IMR-90 (cell line): ENCODE data around the gene CPB1. TPM values are rescaled to one million over a fixed set of nuclear protein-coding genes. Genes with fewer than 3 reads are reported as not detected.

Experiments
- ATAC-seq: fragments of 200-7000 bp; cut with Tn5 transposase; 2 replicates; pipeline ENCODE4 v1.9.1; 2020; ENCODE audit warnings: low read depth, mild to moderate bottlenecking, moderate library complexity
- BruUV-seq: library from RNA; stranded (reverse); fragments of 400-500 nt; replicated peaks from 2 replicates; lab custom pipeline; 2021; lab: Mats Ljungman, UMichigan
- CTCF ChIA-PET: fragments of 300-600 bp; formaldehyde crosslinking; extraction: SDS; loops from one replicate; lab custom pipeline; 2021; ENCODE audit warnings: antibody characterized with exemption; lab: Yijun Ruan, JAX
- POLR2A ChIA-PET: fragments of 300-600 bp; sonication (Branson Sonifier 250); formaldehyde crosslinking; loops from one replicate; lab custom pipeline; 2022; ENCODE audit warnings: antibody characterized with exemption; ENCODE audit not compliant: unreplicated experiment; lab: Charles Lee
- DNase-seq: peaks from one replicate; pipeline ENCODE4 v3.0.0; 2013
- H2AFZ ChIP-seq: replicated peaks from 2 replicates; pipeline ENCODE3; 2013; ENCODE audit warnings: low read length, mild to moderate bottlenecking; ENCODE audit not compliant: poor library complexity
- H2AK5ac ChIP-seq: 2 replicates; pipeline ENCODE4 v1.6.1; 2013; ENCODE audit warnings: low read depth, low read length, inconsistent platforms
- H2AK9ac ChIP-seq: replicated peaks from 2 replicates; pipeline ENCODE3; 2013; ENCODE audit warnings: mild to moderate bottlenecking, low read depth, low read length, moderate library complexity; ENCODE audit not compliant: poor library complexity
- H2BK120ac ChIP-seq: 2 replicates; pipeline ENCODE4 v1.6.1; 2013; ENCODE audit warnings: low read depth, low read length, inconsistent platforms
- H2BK15ac ChIP-seq: 3 replicates; pipeline ENCODE4 v1.6.1; 2013; ENCODE audit warnings: low read depth, low read length, inconsistent platforms
- H2BK20ac ChIP-seq: 2 replicates; pipeline ENCODE4 v1.6.1; 2013; ENCODE audit warnings: low read depth, mild to moderate bottlenecking, inconsistent platforms, low read length, moderate library complexity
- H2BK5ac ChIP-seq: 2 replicates; pipeline ENCODE4 v1.6.1; 2013; ENCODE audit warnings: mild to moderate bottlenecking, low read depth, low read length, inconsistent platforms; ENCODE audit not compliant: poor library complexity, severe bottlenecking
- H3K14ac ChIP-seq: replicated peaks from 2 replicates; pipeline ENCODE4 v1.6.1; 2013; ENCODE audit warnings: low read depth, low read length, inconsistent platforms
- H3K18ac ChIP-seq: 2 replicates; pipeline ENCODE4 v1.6.1; 2013; ENCODE audit warnings: low read depth, low read length, control low read depth
- H3K23ac ChIP-seq: 2 replicates; pipeline ENCODE4 v1.6.1; 2013; ENCODE audit warnings: low read depth, low read length, inconsistent platforms
- H3K27ac ChIP-seq: 2 replicates; pipeline ENCODE4 v1.5.1; 2013; ENCODE audit warnings: mild to moderate bottlenecking, control low read depth, low read length; ENCODE audit not compliant: insufficient read depth
- H3K27me3 ChIP-seq: 2 replicates; pipeline ENCODE4 v1.6.1; 2013; ENCODE audit warnings: low read length; ENCODE audit not compliant: control insufficient read depth, insufficient read depth
- H3K36me3 ChIP-seq: 2 replicates; pipeline ENCODE4 v1.6.1; 2013; ENCODE audit warnings: low read length, mixed read lengths; ENCODE audit not compliant: control insufficient read depth, insufficient read depth
- H3K4ac ChIP-seq: 2 replicates; pipeline ENCODE4 v1.6.1; 2013; ENCODE audit warnings: low read depth, low read length, inconsistent platforms
- H3K4me1 ChIP-seq: 2 replicates; pipeline ENCODE4 v1.6.1; 2013; ENCODE audit warnings: low read length, mixed read lengths; ENCODE audit not compliant: control insufficient read depth, insufficient read depth
- H3K4me2 ChIP-seq: 2 replicates; pipeline ENCODE4 v1.6.1; 2013; ENCODE audit warnings: low read depth, mild to moderate bottlenecking, control low read depth, low read length, moderate library complexity
- H3K4me3 ChIP-seq: 2 replicates; pipeline ENCODE4 v1.5.1; 2013; ENCODE audit warnings: low read depth, mild to moderate bottlenecking, control low read depth, low read length, moderate library complexity; ENCODE audit not compliant: insufficient read depth
- H3K56ac ChIP-seq: 2 replicates; pipeline ENCODE4 v1.6.1; 2013; ENCODE audit warnings: low read length, inconsistent platforms; ENCODE audit not compliant: insufficient read depth; ENCODE audit errors: extremely low read depth
- H3K79me1 ChIP-seq, 2 experiments: 2 replicates each; pipeline ENCODE4 v1.6.1; 2013; ENCODE audit warnings: low read length in 2 of 2, inconsistent platforms in 1 of 2, low read depth in 1 of 2
- H3K9ac ChIP-seq: 2 replicates; pipeline ENCODE4 v1.6.1; 2013; ENCODE audit warnings: low read depth, low read length, control low read depth
- H3K9me1 ChIP-seq: 2 replicates; pipeline ENCODE4 v1.6.1; 2013; ENCODE audit warnings: low read length, inconsistent platforms; ENCODE audit not compliant: insufficient read depth
- H3K9me3 ChIP-seq: 2 replicates; pipeline ENCODE4 v1.6.1; 2013; ENCODE audit warnings: low read length; ENCODE audit not compliant: control insufficient read depth, insufficient read depth
- H4K20me1 ChIP-seq: 2 replicates; pipeline ENCODE4 v1.6.1; 2013; ENCODE audit warnings: low read length, inconsistent platforms; ENCODE audit not compliant: insufficient read depth
- H4K5ac ChIP-seq: 2 replicates; pipeline ENCODE4 v1.6.1; 2013; ENCODE audit warnings: mild to moderate bottlenecking, low read depth, low read length, control low read depth
- H4K8ac ChIP-seq, 2 experiments: 2 replicates each; pipeline ENCODE4 v1.6.1; 2013; ENCODE audit warnings: low read depth in 2 of 2, low read length in 2 of 2, control low read depth in 1 of 2, inconsistent platforms in 1 of 2
- H4K91ac ChIP-seq: 2 replicates; pipeline ENCODE4 v1.6.1; 2013; ENCODE audit warnings: low read depth, low read length, inconsistent platforms; ENCODE audit not compliant: insufficient read depth
- BHLHE40 ChIP-seq: fragments of 150-350 bp; IDR thresholded peaks from 2 replicates; pipeline ENCODE4 v1.6.1; 2016; ENCODE audit warnings: mild to moderate bottlenecking, low read depth, low read length
- CEBPB ChIP-seq: IDR thresholded peaks from 2 replicates; pipeline ENCODE4 v1.6.1; 2012; ENCODE audit warnings: low read depth, low read length, improper control_type of control experiment
- CHD1 ChIP-seq: IDR thresholded peaks from 2 replicates; pipeline ENCODE4 v1.6.1; 2012; ENCODE audit warnings: low read depth, low read length, improper control_type of control experiment
- ELK1 ChIP-seq: fragments of 150-350 bp; IDR thresholded peaks from 2 replicates; pipeline ENCODE4 v1.6.1; 2016; ENCODE audit warnings: low read depth, mild to moderate bottlenecking, low read length, moderate library complexity, borderline replicate concordance
- FOS ChIP-seq: fragments of 150-350 bp; IDR thresholded peaks from 2 replicates; pipeline ENCODE4 v1.6.1; 2016; ENCODE audit warnings: low read depth, low read length
- MAFK ChIP-seq: IDR thresholded peaks from 2 replicates; pipeline ENCODE4 v1.6.1; 2012; ENCODE audit warnings: low read depth, low read length, improper control_type of control experiment
- MAZ ChIP-seq: IDR thresholded peaks from 2 replicates; pipeline ENCODE4 v1.6.1; 2012; ENCODE audit warnings: low read depth, mild to moderate bottlenecking, low read length, improper control_type of control experiment, moderate library complexity, borderline replicate concordance
- MXI1 ChIP-seq: IDR thresholded peaks from 2 replicates; pipeline ENCODE4 v1.6.1; 2012; ENCODE audit warnings: low read depth, mild to moderate bottlenecking, low read length, moderate library complexity, borderline replicate concordance
- NFE2L2 ChIP-seq: fragments of 150-350 bp; IDR thresholded peaks from 2 replicates; pipeline ENCODE4 v1.6.1; 2016; ENCODE audit warnings: low read depth, mild to moderate bottlenecking, low read length
- POLR2A ChIP-seq: IDR thresholded peaks from 2 replicates; pipeline ENCODE4 v1.6.1; 2012; ENCODE audit warnings: mild to moderate bottlenecking, low read depth, low read length
- RAD21 ChIP-seq: IDR thresholded peaks from 2 replicates; pipeline ENCODE4 v1.6.1; 2012; ENCODE audit warnings: low read length, improper control_type of control experiment
- RCOR1 ChIP-seq: IDR thresholded peaks from 2 replicates; pipeline ENCODE4 v1.6.1; 2012; ENCODE audit warnings: mild to moderate bottlenecking, low read length, improper control_type of control experiment; ENCODE audit not compliant: insufficient replicate concordance
- RFX5 ChIP-seq: IDR thresholded peaks from 2 replicates; pipeline ENCODE4 v1.8.0; 2012; ENCODE audit warnings: low read depth, mild to moderate bottlenecking, low read length, moderate library complexity
- SMC3 ChIP-seq: fragments of 150-350 bp; IDR thresholded peaks from 2 replicates; pipeline ENCODE4 v1.6.1; 2016; ENCODE audit warnings: low read depth, mild to moderate bottlenecking, antibody characterized with exemption, low read length, moderate library complexity
- USF2 ChIP-seq: fragments of 150-350 bp; IDR thresholded peaks from 2 replicates; pipeline ENCODE4 v1.6.1; 2017; ENCODE audit warnings: mild to moderate bottlenecking, antibody characterized with exemption, low read length, low read depth
- WGBS, 2 experiments: methylation state at CpG; one replicate each; pipeline versions ENCODE4 v1.1.5 to v1.1.7; 2013; ENCODE audit warnings: missing lambda C conversion rate in 2 of 2; ENCODE audit not compliant: insufficient read length in 1 of 2; ENCODE audit errors: extremely low coverage in 2 of 2; 5-methylcytosine and 5-hydroxymethylcytosine counted together
- dilution Hi-C: fragments of 300-500 bp; cut with HindIII; formaldehyde crosslinking; loops from one replicate; pipeline ENCODE4 v1.14.3; 2018; ENCODE audit warnings: low sequenced_read_pairs; ENCODE audit not compliant: unreplicated experiment
- in situ Hi-C: fragments of 300-500 bp; cut with MboI; formaldehyde crosslinking; loops from 3 replicates; pipeline ENCODE4 v1.14.3; 2019; ENCODE audit warnings: low sequenced_read_pairs, inconsistent platforms, mixed read lengths
- intact Hi-C: fragments of 100-400 bp; cut with micrococcal nuclease; formaldehyde crosslinking; loops from 2 replicates; pipeline ENCODE4 v1.10.0; 2022
- polyA plus RNA-seq, 3 experiments: library from polyadenylated mRNA; depleted of rRNA; stranded (reverse); fragments of >200 nt; gene quantifications; 2 replicates each; pipeline ENCODE4 v1.2.3, GENCODE V29; 2012; ENCODE audit warnings: low replicate concordance in 1 of 3
- total RNA-seq: library from RNA; depleted of rRNA; stranded (reverse); fragments of >200 nt; gene quantifications from 2 replicates; pipeline ENCODE4 v1.2.3, GENCODE V29; 2012
- TF ChIP-seq, protein P1 (sequence below): conservative IDR thresholded peaks from 2 replicates; pipeline ENCODE4 v1.5.1; 2012; ENCODE audit warnings: mild to moderate bottlenecking, low read depth, low read length, improper control_type of control experiment

Gene CPB1
- total and polyA plus RNA-seq, 2 of the 4 experiments (the other 2 are of a cell fraction): not detected

GRCh38 chr3:148840451-148840850, 12.8 kb downstream of the CPB1 start:
- Histone ChIP-seq H3K27ac (no peak overlapping the region), H4K91ac (no peak overlapping the region), H3K79me1 (no peaks in the 10 kb centered on the region), H3K9me3 (no peaks in the 10 kb centered on the region), H4K20me1 (no peaks in the 10 kb centered on the region), H3K27me3 (peaks cover 3% of the 10 kb centered on the region; the same call in 1 of the 2 replicates), H3K18ac (no peak overlapping the region), H3K14ac (no peak overlapping the region), H2BK120ac (no peak overlapping the region), H3K4ac (no peak overlapping the region), H2BK15ac (no peak overlapping the region), H2AK5ac (no peak overlapping the region), H3K9me1 (no peaks in the 10 kb centered on the region; the same call in 1 of the 2 replicates), H3K56ac (no peak overlapping the region), H3K4me1 (no peaks in the 10 kb centered on the region), H3K9ac (no peak overlapping the region), H2AK9ac (no peak overlapping the region), H3K4me3 (no peak overlapping the region), H3K36me3 (no peaks in the 10 kb centered on the region), H2BK5ac (no peak overlapping the region), H4K8ac (no peak overlapping the region), H4K5ac (no peak overlapping the region), H3K4me2 (no peak overlapping the region), H3K23ac (no peak overlapping the region), H2BK20ac (no peak overlapping the region), H2AFZ (no peak overlapping the region)
- WGBS, 2 experiments: 60% methylated on average over 1 of the region's 4 CpGs; no CpG with 5 or more reads in 1 of the 2 experiments
- dilution Hi-C loops: no loop called here
- intact Hi-C loops: no loop called here
- in situ Hi-C loops: no loop called here
- DNase-seq: no peak
- no TSS peak for BruUV-seq
- CTCF ChIA-PET: no interaction called here
- ATAC-seq: no peak
- POLR2A ChIA-PET: no interaction called here
- TF ChIP-seq SMC3 (no peak), NFE2L2 (no peak), BHLHE40 (no peak), POLR2A (no peak), RFX5 (no peak), CEBPB (no peak), RCOR1 (no peak), RAD21 (no peak), FOS (no peak), MXI1 (no peak), MAFK (no peak), MAZ (no peak), ELK1 (no peak), CHD1 (no peak), USF2 (no peak)
- TF ChIP-seq, protein P1, sequence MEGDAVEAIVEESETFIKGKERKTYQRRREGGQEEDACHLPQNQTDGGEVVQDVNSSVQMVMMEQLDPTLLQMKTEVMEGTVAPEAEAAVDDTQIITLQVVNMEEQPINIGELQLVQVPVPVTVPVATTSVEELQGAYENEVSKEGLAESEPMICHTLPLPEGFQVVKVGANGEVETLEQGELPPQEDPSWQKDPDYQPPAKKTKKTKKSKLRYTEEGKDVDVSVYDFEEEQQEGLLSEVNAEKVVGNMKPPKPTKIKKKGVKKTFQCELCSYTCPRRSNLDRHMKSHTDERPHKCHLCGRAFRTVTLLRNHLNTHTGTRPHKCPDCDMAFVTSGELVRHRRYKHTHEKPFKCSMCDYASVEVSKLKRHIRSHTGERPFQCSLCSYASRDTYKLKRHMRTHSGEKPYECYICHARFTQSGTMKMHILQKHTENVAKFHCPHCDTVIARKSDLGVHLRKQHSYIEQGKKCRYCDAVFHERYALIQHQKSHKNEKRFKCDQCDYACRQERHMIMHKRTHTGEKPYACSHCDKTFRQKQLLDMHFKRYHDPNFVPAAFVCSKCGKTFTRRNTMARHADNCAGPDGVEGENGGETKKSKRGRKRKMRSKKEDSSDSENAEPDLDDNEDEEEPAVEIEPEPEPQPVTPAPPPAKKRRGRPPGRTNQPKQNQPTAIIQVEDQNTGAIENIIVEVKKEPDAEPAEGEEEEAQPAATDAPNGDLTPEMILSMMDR: no peak
